NT2/D1 (cell line): ENCODE results near the gene B9D2.

Source experiments
- SUZ12 ChIP-seq: IDR thresholded peaks from 2 replicates; pipeline ENCODE4 v1.6.1; 2011; ENCODE audit not compliant: insufficient read length, insufficient read depth; ENCODE audit errors: extremely low read depth
- ZNF274 ChIP-seq: IDR thresholded peaks from 2 replicates; pipeline ENCODE4 v1.6.1; 2011; ENCODE audit warnings: mild to moderate bottlenecking, low read depth, low read length

DNA sequence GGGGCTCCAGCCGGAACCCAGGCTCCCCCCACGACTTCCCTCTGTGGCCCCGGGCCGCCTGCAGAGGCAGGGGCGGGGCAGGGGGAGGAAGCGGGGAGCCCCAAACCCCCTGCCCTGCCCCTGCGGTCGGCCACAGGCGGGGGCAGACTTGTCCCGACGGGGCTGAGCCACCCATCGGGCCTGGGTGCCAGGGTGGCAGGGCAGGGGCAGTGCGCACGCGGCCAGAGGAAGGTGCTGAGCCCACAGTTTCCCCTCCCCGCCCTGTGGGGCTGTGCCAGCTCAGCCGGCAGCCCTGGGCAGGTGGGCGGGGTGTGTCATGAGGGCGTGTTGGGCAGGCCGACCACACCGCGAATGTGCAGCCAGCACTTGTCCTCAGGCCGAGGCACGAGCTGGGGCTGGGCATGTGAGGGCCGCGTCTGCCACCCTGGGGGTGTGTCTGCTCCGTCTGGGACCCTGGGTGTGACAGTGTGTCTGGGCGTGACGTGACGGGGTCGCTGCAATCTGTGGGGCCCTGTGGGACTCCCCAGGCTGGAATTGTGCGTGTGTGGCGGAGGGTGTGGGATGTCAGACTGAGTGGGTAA, 36.3 kb downstream of the B9D2 start:
- no peak for TF ChIP-seq ZNF274
- TF ChIP-seq SUZ12: no peak
